Measurements from ENCODE around the gene ANAPC2. TPM values are rescaled to one million over a fixed set of nuclear protein-coding genes. Genes with fewer than 3 reads are reported as not detected.

The ANAPC2 gene
- total RNA-seq, 1 donor from 2014 or later = 39.2 TPM

DNA sequence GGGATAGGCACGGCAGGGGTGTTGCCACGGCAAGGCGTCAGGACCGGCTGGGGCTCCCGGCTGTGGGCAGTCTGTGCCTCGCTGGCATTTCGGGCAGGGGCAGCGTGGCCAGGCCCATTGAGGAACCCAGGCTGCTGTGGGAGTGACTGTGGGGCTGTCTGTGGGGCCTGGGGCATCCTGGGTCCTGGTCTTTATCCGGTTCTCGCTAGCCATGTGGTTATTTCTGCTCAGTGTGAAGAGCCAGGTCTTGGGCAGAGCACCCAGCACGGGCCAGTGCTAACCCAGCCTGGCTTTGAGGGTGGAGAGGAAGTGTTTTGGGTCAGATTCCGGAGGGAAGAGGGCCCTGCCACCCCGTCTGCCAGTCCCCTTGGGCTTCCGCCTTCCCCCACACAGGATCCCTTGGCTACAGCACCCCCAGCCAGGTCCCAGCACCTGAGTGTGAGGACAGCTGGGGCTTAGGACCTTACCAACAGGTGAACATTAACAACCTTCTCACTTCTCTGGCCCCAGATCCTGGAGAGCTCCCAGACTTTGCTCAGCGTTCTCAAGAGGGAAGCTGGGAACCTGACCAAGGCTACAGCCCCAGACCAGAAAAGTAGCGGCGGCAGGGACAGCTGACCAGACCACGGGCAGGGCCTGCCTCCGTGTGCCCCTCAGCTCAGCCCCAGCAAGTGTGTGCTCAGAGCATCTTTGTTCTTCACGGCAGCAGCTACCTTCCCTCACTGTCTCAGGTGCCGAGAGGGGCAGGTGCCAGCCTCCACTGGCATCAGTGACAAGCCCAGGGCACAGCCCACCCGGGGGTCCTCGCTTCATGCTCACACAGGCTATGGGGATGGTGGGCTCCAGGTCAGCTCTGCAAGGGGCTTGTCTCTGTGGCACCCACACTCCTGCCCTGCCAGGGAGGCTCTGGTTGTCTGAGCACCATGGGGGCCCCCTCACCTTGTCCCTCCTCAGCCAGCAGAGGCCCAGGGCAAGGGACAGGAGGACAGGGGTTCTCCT is 1.2 kb upstream of the ANAPC2 start:
- FAIRE-seq (no peak), DNase-seq (ENCODE audit: low read depth) (no peak)
- Histone ChIP-seq H3K4me2 (ENCODE audit: low read length) (peak overlapping the region; percentile 99), H2AFZ (ENCODE audit: low read depth, low read length) (peak overlapping the region; percentile 87), H4K20me1 (ENCODE audit: insufficient read depth, low read length) (peaks cover 73% of the 10 kb centered on the region), H3K27me3 (ENCODE audit: insufficient read depth, low read length) (no peaks in the 10 kb centered on the region), H3K27ac (ENCODE audit: low read depth, low read length) (peak overlapping the region; percentile 90), H3K36me3 (ENCODE audit: insufficient read depth, low read length) (no peaks in the 10 kb centered on the region), H3K4me1 (ENCODE audit: insufficient read depth, low read length) (peaks cover 19% of the 10 kb centered on the region), H3K9ac (ENCODE audit: low read length) (peak overlapping the region; percentile 93), H3K79me2 (ENCODE audit: insufficient read depth, low read length) (peaks cover 78% of the 10 kb centered on the region), H3K4me3 (ENCODE audit: insufficient read depth, low read depth, low read length) (peak overlapping the region; percentile 94), H3K9me3 (ENCODE audit: insufficient read depth, low read depth, low read length) (no peaks in the 10 kb centered on the region)
- Mint-ChIP-seq H3K4me3 (ENCODE audit: unreplicated experiment) (peak overlapping the region; percentile 95), H3K36me3 (ENCODE audit: low read depth, unreplicated experiment) (peaks cover 7% of the 10 kb centered on the region), H3K9me3 (ENCODE audit: unreplicated experiment) (no peaks in the 10 kb centered on the region), H3K27ac (ENCODE audit: unreplicated experiment) (peak overlapping the region; percentile 87), H3K4me1 (ENCODE audit: low read depth, unreplicated experiment) (peaks cover 17% of the 10 kb centered on the region), H3K27me3 (ENCODE audit: low read depth, unreplicated experiment) (no peaks in the 10 kb centered on the region)
- TF ChIP-seq, protein P1, sequence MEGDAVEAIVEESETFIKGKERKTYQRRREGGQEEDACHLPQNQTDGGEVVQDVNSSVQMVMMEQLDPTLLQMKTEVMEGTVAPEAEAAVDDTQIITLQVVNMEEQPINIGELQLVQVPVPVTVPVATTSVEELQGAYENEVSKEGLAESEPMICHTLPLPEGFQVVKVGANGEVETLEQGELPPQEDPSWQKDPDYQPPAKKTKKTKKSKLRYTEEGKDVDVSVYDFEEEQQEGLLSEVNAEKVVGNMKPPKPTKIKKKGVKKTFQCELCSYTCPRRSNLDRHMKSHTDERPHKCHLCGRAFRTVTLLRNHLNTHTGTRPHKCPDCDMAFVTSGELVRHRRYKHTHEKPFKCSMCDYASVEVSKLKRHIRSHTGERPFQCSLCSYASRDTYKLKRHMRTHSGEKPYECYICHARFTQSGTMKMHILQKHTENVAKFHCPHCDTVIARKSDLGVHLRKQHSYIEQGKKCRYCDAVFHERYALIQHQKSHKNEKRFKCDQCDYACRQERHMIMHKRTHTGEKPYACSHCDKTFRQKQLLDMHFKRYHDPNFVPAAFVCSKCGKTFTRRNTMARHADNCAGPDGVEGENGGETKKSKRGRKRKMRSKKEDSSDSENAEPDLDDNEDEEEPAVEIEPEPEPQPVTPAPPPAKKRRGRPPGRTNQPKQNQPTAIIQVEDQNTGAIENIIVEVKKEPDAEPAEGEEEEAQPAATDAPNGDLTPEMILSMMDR (IDR thresholded peaks at IDR 0.05; ENCODE audit: insufficient read depth, low read depth, low read length) = no peak
- no peak for TF ChIP-seq EZH2 (IDR thresholded peaks at IDR 0.05; ENCODE audit: insufficient read depth, low read length)

DNA sequence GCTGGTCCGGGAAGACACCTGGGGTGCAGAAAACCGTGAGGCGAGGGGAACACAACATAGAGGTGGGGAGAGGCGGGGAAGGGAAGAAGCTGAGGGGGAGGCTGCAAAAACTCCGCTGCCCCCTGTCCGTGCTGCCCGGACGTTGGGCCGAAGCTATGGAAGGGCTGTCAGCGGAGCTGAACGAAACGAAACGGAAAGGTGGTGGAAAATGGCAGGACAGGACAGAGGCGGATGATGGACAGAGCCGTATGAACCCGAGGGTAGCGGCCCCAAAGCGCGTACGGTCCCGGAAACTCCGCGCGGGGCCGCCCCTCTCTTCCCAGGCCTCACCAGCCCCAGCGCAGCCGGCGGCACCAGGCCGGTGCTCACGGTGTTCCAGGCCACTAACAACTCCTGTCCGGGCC is 272 bp downstream of the ANAPC2 start:
- Mint-ChIP-seq H3K9me3 (ENCODE audit: unreplicated experiment) (no peaks in the 10 kb centered on the region), H3K36me3 (ENCODE audit: low read depth, unreplicated experiment) (peaks cover 7% of the 10 kb centered on the region), H3K27me3 (ENCODE audit: low read depth, unreplicated experiment) (no peaks in the 10 kb centered on the region), H3K4me1 (ENCODE audit: low read depth, unreplicated experiment) (peaks cover 16% of the 10 kb centered on the region), H3K4me3 (ENCODE audit: unreplicated experiment) (peak overlapping the region; percentile 94), H3K27ac (ENCODE audit: unreplicated experiment) (no peak overlapping the region)
- H3K36me3 ChIP-seq (ENCODE audit: insufficient read depth, low read length) = peaks cover 3% of the 10 kb centered on the region
- H3K9me3 ChIP-seq (ENCODE audit: insufficient read depth, low read depth, low read length) = no peaks in the 10 kb centered on the region
- H3K4me1 ChIP-seq (ENCODE audit: insufficient read depth, low read length) = peaks cover 19% of the 10 kb centered on the region
- DNase-seq (ENCODE audit: low read depth) (no peak), FAIRE-seq (no peak)
- H3K79me2 ChIP-seq (ENCODE audit: insufficient read depth, low read length) = peaks cover 70% of the 10 kb centered on the region
- H3K4me2 ChIP-seq (ENCODE audit: low read length) = peak overlapping the region; percentile 99
- peaks cover 63% of the 10 kb centered on the region for H4K20me1 ChIP-seq (ENCODE audit: insufficient read depth, low read length)
- H3K27me3 ChIP-seq (ENCODE audit: insufficient read depth, low read length) = no peaks in the 10 kb centered on the region
- H2AFZ ChIP-seq (ENCODE audit: low read depth, low read length) = peak overlapping the region; percentile 87
- H3K9ac ChIP-seq (ENCODE audit: low read length) = peak overlapping the region; percentile 93
- H3K4me3 ChIP-seq (ENCODE audit: insufficient read depth, low read depth, low read length) = peak overlapping the region; percentile 94
- peak overlapping the region; percentile 90 for H3K27ac ChIP-seq (ENCODE audit: low read depth, low read length)
- TF ChIP-seq, protein P1 (IDR thresholded peaks at IDR 0.05; ENCODE audit: insufficient read depth, low read depth, low read length) = no peak
- no peak for TF ChIP-seq EZH2 (IDR thresholded peaks at IDR 0.05; ENCODE audit: insufficient read depth, low read length)

Data from astrocyte (in vitro differentiated cells and primary cell).